ENCODE results near the gene ICAM5.

DNA sequence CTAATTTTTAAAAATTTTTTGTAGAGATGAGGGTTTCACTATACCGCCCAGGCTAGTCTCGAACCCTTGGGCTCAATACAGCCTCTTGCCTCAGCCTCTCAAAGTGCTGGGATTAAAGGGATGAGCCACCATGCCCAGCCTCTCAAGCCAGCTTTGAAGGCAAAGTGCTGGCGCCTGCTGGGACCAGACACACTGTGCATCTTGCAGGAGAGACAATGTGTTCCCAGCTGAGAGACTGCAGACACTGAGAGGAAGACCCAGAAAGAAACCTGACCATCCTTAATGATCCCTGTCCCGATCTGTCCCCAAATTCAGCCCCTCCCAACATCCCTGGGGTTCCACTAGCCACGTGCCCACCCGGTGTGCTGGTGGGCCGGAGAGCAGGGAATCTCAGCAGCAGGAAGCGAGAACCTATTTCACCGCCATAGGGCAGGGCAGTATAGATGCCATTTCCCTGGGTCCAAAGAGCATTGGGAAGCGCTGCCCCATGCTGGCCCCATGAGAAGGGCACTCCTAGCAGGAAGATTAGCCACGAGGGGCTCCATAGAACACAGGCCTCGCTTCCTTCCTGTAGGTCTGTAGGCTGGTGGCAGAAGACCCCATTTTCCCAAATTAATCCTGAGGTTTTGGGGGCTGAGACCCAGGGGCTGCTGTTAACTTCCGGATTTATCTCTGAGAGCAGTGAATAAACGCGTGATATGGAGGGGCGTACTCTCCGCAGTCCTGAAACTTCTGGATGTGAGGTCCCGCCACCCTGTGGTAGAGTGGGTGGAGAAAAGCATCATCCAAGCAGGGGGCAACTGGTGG is 42.6 kb downstream of the ICAM5 start:
- TF ChIP-seq POLR2A (IDR thresholded peaks at IDR 0.05; ENCODE audit: borderline replicate concordance, extremely low read depth, insufficient read depth, insufficient read length) (no peak), SIN3A (IDR thresholded peaks at IDR 0.05; ENCODE audit: low read depth) (no peak; the same call in 1 of the 2 replicates), CTCF (IDR thresholded peaks at IDR 0.05 in 2 of 3, conservative IDR thresholded peaks at IDR 0.05 in 1 of 3; ENCODE audit: borderline replicate concordance in 1 of 3, insufficient read depth in 1 of 3, low read depth in 2 of 3, low read length in 2 of 3) (no peak), ZNF274 (IDR thresholded peaks at IDR 0.05; ENCODE audit: low read depth, low read length) (no peak), REST (IDR thresholded peaks at IDR 0.05; ENCODE audit: low read depth) (no peak), FOSL1 (IDR thresholded peaks at IDR 0.05; ENCODE audit: low read depth) (no peak), POLR2AphosphoS5 (IDR thresholded peaks at IDR 0.05; ENCODE audit: low read depth, low read length) (no peak), CEBPB (IDR thresholded peaks at IDR 0.05; ENCODE audit: low read depth) (no peak), JUND (IDR thresholded peaks at IDR 0.05) (no peak), RAD21 (IDR thresholded peaks at IDR 0.05; ENCODE audit: low read depth) (no peak)
- TF ChIP-seq, protein P1, sequence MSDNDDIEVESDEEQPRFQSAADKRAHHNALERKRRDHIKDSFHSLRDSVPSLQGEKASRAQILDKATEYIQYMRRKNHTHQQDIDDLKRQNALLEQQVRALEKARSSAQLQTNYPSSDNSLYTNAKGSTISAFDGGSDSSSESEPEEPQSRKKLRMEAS (IDR thresholded peaks at IDR 0.05) = no peak
- TF ChIP-seq, protein P2, sequence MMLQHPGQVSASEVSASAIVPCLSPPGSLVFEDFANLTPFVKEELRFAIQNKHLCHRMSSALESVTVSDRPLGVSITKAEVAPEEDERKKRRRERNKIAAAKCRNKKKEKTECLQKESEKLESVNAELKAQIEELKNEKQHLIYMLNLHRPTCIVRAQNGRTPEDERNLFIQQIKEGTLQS (IDR thresholded peaks at IDR 0.05) = no peak

Measured in HCT116 (cell line).